Ovary (tissue), 3 donors: ENCODE data around the gene TGDS.

Source experiments
- EP300 ChIP-seq: sonication (generic); formaldehyde crosslinking; IDR thresholded peaks from one replicate; pipeline ENCODE4 v1.6.1; 2017; ENCODE audit warnings: antibody characterized with exemption
- POLR2A ChIP-seq: fragments of 450-650 bp; IDR thresholded peaks from one replicate; pipeline ENCODE4 v1.6.1; 2017; ENCODE audit warnings: antibody characterized with exemption, mild to moderate bottlenecking, moderate library complexity
- TF ChIP-seq, protein P1 (sequence below), 3 donors: fragments of 450-650 bp in 2 of 3; fragments of 200-600 bp in 1 of 3; IDR thresholded peaks; one replicate each; pipeline versions ENCODE4 v1.5.1 to v1.8.0; 2016 to 2022; ENCODE audit warnings: antibody characterized with exemption in 3 of 3, mild to moderate bottlenecking in 1 of 3
- donor health status: DM: no; HTN: no; CAD: no.

DNA sequence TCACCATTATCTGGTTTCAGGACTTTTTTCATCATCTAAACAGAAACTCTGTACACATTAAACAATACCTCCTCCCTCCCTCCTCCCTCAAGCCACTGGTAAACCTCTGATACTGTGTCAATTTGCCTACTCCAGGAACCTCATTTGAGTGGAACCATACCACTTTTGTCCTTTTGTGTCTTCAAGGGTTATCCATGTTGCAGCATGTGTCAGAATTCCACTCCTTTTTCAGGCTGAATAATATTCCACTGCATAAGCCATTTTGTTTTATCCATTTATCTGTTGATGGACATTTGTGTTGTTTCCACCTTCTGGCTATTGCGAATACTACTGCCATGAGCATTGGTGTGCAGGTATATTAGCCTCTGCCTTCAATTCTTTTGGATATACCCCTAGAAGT is 27.5 kb downstream of the TGDS start:
- TF ChIP-seq, protein P1, sequence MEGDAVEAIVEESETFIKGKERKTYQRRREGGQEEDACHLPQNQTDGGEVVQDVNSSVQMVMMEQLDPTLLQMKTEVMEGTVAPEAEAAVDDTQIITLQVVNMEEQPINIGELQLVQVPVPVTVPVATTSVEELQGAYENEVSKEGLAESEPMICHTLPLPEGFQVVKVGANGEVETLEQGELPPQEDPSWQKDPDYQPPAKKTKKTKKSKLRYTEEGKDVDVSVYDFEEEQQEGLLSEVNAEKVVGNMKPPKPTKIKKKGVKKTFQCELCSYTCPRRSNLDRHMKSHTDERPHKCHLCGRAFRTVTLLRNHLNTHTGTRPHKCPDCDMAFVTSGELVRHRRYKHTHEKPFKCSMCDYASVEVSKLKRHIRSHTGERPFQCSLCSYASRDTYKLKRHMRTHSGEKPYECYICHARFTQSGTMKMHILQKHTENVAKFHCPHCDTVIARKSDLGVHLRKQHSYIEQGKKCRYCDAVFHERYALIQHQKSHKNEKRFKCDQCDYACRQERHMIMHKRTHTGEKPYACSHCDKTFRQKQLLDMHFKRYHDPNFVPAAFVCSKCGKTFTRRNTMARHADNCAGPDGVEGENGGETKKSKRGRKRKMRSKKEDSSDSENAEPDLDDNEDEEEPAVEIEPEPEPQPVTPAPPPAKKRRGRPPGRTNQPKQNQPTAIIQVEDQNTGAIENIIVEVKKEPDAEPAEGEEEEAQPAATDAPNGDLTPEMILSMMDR (IDR thresholded peaks at IDR 0.05), result no peak
- TF ChIP-seq POLR2A (no peak), EP300 (no peak)
